NCI-H2081 (cell line): ENCODE data around the gene CANT1.
"Not testable (repeated sequence)": the region's sequence is repeated elsewhere in the genome, so short reads cannot be mapped to it uniquely, and the experiment has no call there.

Experiments
- DNase-seq, 2 experiments: peaks; one replicate each; lab custom pipeline; 2025; lab: John Stamatoyannopoulos, UW

The CANT1 gene

DNA sequence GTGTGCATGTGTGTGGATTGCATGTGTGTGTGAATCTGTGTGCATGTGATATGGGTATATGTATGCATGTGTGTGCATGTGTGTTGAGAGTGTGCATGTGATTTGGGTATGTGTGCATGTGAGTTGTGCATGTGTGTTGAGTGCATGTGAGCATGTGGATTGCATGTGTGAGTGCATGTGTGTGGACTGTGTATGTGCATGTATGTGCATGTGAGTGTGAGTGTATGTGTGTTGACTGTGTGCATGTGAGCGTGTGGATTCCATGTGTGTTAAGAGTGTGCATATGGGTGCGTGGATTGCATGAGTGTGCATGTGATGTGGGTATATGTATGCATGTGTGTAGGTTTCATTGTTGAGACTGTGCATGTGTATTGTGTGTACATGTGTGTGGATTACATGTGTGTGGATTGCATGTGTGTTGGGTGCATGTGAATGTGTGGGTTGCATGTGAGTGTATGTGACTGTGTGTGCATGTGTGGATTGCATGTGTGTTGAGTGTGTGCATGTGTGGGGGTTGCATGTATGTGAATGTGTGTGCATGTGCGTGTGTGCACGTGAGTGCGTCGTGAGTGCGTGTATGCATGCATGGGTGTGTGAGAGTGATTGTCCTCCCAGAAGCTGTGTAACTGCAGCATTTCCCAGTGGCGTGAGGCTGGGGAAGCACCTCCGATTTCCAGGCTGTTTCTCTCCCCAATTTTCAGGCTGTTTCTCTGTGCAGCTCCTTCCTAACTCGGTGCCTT, 33.8 kb upstream of the CANT1 start:
- no peak for DNase-seq

DNA sequence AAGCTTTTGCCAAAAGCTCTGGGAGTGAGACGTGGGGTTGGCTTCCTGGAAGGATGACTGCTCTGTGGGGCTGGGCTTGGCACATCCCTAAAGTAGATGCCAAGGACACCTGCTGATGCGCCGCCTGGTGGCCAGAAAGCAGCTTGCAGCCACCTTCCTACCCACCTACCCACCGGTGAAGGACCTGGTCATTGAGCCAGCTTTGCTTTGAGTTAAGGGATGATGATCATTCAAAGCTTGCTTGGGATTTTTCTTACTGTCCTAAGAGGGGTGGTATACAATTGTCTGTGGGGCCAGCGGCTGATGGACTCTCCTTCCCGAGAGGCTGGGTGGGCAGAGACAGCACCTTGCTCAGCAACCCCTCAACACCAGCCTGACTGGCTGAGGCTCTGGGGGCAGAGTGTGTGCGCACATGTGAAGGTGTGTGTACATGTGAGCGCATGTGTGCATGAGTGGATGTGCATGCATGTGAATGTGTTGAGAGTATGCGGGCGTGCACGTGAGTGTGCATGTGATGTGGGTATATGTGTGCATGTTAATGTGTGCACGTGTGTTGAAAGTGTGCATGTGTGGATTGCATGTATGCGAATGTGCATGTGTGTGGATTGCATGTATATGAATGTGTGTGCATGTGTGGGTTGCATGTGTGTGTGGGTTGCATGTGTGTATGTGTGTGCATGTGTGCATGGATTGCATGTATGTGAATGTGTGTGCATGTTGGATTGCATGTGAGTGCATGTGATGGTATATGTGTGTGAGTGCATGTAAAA, 33.0 kb upstream of the CANT1 start:
- no peak for DNase-seq

DNA sequence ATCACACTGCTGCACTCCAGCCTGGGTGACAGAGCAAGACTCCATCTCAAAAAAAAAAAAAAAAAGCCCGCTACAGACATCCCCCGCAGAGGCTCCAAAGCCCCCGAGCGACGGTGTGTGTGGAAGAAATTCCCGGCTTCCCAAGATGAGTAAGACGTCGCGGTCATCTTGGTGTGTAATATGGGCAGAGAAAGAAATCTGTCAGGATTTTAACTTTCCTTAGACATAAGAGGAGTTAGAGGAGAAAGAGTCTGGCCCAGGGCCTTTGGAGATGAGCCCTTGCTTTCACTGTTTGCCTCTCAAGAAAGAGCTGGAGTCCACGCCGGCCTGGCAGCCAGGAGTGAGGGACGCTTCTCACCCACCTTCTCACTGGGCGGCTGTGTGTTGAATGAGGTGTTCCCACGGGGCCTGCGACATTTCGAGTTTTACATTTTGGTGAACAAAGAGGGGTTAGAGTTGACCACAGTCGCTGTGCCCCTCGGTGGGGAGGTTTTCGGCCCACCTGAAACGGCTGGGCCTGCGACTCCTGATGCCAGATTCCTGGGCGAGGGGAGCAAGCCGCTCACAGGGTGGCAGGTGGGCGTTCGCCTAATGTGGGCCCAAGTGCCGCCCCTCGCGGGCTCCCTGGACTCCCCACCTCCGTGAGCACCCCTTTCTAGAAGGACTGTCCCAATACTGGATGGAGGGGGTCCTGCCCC, 32.3 kb upstream of the CANT1 start:
- no peak for DNase-seq

DNA sequence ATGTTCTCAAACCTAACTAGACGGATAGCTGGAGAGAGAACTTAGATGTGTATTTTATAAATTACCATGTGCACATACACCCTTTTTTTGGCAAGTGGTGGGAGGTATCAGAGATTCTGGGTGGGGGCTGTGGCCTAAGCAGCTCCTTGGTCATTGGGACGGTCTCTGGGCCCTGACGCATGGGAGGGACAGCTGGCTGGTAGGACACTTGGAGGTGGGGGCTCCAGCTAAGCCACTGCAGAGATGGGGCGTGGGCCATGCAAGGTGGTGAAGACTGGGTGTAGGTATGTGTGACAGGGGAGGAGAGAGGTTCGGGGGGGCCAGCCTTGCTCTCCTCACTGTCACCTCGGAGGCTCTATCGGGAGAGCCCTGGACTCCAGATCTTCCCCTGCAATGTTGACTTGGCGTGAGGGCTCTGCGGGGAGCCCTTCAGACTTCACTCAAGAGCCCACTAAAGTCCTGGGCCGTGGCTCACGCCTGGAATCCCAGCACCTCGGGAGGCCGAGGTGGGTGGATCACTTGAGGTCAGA, 31.5 kb upstream of the CANT1 start:
- no peak for DNase-seq

DNA sequence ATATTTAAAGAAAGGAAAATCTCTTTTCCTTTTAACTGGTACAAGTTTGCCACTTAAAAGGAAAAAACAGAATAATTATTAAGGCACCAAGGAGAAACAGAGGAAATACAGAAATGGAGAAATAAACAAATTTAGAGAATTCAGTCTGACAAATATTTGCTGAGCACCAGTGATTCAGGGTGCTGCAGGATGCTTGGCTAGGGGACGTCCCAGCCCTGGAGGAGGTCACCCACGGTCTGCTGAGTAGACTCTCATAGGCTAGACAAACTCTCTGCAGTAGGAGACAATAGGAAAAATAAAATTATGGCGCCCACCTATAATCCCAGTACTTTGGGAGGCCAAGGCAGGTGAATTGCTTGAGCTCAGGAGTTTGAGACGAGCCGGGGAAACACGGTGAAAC, 30.3 kb upstream of the CANT1 start:
- no peak for DNase-seq

DNA sequence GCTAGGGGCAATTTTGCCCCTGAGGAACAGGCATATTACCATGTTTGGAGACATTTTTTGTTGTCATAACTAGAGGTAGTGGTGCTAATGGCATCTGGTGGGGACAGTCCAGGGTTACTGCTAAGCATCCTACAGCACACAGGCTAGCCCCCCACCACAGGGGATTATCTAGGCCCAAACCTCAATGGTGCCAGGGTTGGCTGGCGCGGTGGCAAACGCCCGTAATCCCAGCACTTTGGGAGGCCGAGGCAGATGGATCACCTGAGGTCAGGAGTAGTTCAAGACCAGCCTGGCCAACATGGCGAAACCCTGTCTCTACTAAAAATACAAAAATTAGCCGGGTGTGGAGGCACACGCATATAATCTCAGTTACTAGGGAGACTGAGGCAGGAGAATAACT, 29.6 kb upstream of the CANT1 start:
- DNase-seq, result no peak

DNA sequence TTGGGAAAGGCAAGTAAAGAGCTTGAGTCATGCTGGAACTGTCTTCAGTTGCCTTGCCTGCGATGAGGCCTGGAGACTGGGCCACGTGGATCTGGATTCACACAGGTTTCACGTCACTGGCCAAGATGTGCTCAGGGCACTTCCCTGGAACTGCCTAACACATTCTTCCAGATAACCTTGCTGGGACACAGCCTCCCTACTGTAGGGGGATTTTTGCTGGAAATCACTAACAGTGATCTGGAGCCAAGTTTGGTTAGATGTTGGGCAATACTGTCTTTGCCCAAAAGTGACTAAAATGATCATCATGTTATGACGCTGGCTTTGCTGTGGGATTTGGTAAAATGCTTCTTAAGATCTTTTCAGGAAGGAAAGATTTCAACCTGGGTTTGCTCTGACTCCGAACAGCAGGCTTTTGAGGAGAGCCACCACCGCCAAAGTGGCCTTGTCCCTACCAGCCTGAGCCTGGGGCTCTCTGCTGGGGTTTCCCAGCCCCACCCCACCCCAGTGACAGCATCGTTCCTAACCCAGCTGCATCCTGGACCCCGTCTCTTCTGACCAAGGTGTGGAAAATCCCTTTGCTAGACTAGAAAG, 29.1 kb upstream of the CANT1 start:
- DNase-seq, result no peak

DNA sequence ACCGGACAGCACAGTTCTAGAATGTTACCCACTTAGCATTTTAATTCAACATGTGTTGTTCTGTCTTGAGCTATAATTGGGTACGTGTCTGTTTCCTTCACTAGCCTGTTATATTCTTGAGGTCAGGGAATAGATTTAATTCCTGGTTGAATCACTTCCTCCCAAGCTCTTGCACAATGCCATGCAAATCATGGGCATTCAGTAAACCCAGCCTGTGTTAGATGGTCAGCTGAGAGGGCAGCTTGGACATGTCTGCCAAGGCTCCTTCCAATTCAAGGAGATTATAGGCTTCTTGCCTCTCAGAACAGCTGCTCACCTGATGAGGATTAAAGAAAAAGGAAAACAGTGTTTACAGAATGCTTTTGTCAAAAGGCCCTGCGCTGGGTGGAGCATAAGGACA, 27.0 kb upstream of the CANT1 start:
- no peak for DNase-seq

DNA sequence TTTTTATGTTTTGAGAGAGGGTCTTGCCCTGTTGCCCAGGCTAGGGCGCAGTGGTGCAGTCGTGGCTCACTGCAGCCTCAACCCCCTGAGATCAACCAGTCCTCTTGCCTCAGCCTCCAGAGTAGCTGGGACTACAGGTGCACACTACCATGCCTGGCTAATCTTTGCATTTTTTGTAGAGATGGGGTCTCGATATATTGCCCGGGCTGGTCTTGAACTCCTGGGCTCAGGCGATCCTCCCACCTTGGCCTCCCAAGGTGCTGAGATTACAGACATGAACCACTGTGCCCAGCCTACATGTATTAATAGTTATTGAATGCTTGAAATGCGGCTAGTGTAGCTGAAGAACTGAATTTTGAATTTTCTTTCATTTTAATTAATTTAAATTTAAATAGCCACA, 26.6 kb upstream of the CANT1 start:
- DNase-seq, result no peak

DNA sequence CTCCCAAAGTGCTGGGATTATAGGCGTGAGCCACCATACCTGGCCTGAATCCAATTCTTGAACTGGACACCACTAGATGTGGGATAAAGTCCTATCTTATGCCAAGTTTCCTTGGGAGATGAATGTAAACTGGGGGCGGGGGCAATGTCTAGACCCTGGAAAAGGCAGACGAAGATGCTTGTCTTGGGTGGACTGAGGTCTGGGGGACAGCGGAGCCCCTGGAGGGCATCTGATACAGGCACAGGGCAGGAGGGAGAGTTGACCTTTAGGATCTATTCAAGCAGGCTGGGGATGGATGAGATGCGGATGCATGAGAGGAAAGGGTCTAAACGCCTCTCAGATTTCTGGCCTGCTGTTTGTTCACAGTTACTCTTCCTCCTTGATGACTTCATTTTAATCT, 26.1 kb upstream of the CANT1 start:
- DNase-seq, result no peak

GRCh38 chr17:79034931-79035485, 25.4 kb upstream of the CANT1 start:
- DNase-seq, result no peak

DNA sequence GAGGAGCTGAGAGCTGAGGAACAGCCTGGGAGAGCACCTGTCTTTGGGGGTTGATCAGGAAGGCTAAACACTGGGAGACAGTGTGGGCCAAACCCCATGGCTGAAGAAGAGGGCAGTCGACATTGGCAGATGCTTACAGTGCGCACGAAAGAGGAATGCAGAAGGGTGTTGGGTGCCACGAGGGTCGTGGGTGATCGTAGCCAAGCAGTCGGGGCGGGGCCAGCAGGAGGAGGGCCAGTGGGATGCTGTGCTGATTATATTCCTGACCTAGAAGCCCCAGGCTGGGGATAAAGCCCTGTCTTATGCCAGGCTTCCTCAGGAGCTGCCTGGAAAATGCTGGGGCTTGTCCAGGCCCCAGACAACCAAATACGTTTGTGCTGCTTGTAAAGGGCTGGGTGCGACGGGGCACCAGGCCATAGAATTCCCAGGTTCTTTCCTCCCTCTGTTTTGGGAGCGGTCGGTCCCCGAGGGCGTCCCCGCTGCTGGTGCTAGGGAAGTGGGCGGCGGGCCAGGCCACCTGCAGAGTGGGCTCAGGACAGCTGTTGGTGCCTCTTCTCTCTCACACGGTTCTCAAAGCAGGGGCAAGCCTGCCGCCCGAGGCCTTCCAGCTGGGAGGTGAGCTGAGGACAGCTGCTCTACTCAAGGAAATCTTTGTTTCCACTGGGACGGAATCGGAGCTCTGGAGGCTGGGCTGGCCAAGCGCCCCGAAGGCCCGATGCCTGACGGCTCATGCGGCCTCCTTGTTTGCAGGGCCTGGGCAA, 24.4 kb upstream of the CANT1 start:
- DNase-seq, result peak; percentile 60 to 69

- no peak for DNase-seq
Observed at GRCh38 chr17:79033046-79033616, 23.6 kb upstream of the CANT1 start.

GRCh38 chr17:79031996-79032875, 22.7 kb upstream of the CANT1 start:
- DNase-seq, result no peak

- DNase-seq, result not testable (repeated sequence)
Observed at GRCh38 chr17:79030636-79031035, 21.1 kb upstream of the CANT1 start.

- DNase-seq, result no peak
Observed at GRCh38 chr17:79029327-79030009, 19.9 kb upstream of the CANT1 start.

DNA sequence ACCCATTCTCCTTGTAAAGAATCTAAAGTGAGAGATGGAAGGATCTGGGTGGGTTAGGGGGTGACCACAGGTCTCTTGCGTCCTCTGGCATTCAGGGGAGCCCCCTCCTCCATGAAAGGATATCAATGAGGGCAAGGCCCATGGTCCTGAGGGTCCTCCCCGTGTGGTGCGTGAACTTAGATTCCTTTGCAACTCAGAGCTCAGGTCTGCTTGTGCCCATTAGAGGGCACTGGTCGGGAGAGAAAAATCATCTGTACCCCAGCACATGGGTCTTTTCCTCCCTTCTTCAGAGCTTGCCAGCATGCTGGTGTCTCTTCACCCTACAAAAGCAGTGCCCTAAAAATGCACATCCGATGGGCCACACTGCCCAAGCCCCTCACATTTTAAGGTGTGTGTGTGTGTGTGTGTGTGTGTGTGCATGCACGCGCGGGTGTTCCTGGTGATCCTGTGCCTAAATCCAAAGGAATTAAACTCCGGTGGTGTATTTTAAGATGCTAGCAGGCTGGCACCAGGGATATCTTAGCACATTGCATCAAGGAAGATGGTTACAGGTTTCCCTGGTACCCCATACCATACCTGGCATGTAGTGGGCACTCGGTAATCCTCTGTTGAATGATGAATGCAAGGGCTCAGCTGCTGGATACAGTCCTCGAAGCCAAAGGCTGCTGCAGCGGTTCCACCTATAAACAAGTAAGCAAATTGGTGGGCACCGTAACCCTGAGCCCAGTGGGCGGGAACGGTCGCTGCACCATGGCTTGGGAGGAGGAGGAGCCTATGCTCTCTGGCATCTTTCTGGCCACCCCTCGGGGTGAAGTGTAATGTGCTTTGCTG, 19.1 kb upstream of the CANT1 start:
- DNase-seq, result no peak

DNA sequence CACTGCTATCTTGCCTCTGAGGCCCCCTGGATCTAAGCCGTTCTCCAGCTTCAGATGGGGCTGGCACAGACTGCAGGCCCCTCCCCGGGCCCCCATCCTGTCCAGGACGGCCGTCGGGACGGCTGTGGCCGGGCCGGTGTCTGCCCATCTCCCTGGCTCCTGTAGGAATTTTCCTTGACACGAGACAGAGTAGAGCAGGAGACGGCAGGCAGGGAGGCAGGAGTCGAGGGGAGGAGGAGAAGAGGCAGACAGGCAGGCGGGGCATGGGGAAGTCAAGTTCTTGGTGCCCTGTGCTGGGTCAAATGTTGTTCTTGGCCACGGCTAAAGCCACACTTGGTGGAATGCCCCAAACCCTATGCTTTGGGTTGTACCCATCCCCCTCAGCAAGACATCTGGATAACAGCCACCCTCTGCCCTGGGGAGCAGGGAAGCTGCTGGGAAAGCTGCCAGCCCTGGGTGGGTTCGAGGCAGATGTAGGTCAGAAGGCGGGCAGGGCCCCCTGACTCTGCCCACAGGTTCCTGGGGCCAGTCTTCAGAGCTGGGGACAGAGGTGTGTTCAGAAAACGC, 18.4 kb upstream of the CANT1 start:
- DNase-seq, result no peak
